ENCODE results near the gene CAMKMT.

DNA sequence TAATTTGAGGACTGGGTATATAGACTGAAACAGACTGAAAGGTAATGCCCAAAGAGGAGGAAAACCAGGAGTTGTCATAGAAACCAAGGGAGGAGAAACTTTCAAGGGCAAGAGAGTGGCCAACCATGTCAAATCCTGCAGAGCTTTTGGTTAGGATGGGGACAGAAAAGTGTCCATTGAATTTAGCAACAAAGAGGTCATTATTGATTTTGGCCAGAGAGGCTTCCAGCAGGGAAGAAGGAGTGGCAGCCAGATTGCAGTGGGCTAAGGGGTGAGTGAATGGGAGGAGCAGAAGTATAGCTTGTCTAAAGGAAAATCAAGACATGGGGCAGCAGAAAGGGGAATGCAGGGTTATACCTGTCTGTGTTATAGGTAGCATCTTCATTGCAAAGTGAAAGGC, 194.0 kb downstream of the CAMKMT start:
- TF ChIP-seq, protein P1, sequence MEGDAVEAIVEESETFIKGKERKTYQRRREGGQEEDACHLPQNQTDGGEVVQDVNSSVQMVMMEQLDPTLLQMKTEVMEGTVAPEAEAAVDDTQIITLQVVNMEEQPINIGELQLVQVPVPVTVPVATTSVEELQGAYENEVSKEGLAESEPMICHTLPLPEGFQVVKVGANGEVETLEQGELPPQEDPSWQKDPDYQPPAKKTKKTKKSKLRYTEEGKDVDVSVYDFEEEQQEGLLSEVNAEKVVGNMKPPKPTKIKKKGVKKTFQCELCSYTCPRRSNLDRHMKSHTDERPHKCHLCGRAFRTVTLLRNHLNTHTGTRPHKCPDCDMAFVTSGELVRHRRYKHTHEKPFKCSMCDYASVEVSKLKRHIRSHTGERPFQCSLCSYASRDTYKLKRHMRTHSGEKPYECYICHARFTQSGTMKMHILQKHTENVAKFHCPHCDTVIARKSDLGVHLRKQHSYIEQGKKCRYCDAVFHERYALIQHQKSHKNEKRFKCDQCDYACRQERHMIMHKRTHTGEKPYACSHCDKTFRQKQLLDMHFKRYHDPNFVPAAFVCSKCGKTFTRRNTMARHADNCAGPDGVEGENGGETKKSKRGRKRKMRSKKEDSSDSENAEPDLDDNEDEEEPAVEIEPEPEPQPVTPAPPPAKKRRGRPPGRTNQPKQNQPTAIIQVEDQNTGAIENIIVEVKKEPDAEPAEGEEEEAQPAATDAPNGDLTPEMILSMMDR (IDR thresholded peaks at IDR 0.05) = no peak
- no peak for TF ChIP-seq POLR2A (IDR thresholded peaks at IDR 0.05)
- no peak for TF ChIP-seq EP300 (IDR thresholded peaks at IDR 0.05)
